ENCODE measurements around the gene ZNRF3.

ZNRF3 gene

GRCh38 chr22:29041408-29041807 is 158.0 kb downstream of the ZNRF3 start:
- Histone ChIP-seq H3K9ac (ENCODE audit: low read depth in 1 of 2, low read length in 2 of 2) (no peak overlapping the region), H3K27ac (ENCODE audit: low read depth, low read length) (no peak overlapping the region), H3K4me3 (ENCODE audit: low read depth in 1 of 2, low read length in 2 of 2) (no peak overlapping the region), H3K4me1 (ENCODE audit: control insufficient read depth in 1 of 2, insufficient read depth in 2 of 2, low read length in 2 of 2) (peaks cover 12 to 16% of the 10 kb centered on the region in 2 donors), H3K27me3 (ENCODE audit: control insufficient read depth in 1 of 2, insufficient read depth in 2 of 2, low read length in 2 of 2) (no peaks in the 10 kb centered on the region), H3K36me3 (ENCODE audit: control insufficient read depth in 1 of 2, insufficient read depth in 2 of 2, low read length in 2 of 2) (peaks cover 5 to 14% of the 10 kb centered on the region in 2 donors), H3K9me3 (ENCODE audit: control insufficient read depth in 1 of 2, low read length in 2 of 2) (no peaks in the 10 kb centered on the region)

DNA sequence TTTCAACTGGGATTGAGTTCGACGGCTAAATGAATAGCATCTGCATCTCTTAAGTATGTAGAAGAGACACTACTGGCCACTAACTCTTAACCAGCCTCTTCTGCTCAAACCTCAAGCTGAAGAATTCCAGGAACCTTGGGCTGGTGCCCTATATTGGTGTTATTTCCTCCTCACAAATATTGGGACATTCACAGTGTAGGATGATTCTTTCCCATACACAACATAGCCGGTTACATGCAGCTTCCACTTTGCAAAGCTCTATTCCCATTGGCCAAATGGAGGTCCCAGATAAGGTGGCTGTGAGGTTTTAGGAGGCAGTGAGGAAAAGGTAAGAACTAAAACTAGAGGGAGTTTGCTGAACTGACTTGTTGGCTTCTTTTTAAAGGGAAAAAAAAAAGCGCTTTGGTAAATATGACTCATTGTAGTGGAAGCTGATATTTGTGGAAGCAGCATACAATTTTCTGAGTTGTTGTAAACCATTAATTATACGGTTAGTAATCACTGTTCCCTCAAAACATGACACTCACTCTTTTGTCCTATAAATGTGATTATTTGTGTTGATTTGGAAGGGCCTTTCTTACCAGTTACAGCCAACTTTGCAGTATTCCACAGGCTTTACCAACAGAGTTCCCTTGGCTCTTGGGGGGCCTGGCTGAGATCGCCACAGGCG is 160.7 kb downstream of the ZNRF3 start:
- peaks cover 7 to 8% of the 10 kb centered on the region in 2 donors for H3K4me1 ChIP-seq (ENCODE audit: control insufficient read depth in 1 of 2, insufficient read depth in 2 of 2, low read length in 2 of 2)
- H3K27ac ChIP-seq (ENCODE audit: low read depth, low read length) = peak overlapping the region; percentile 62
- H3K9me3 ChIP-seq (ENCODE audit: control insufficient read depth in 1 of 2, low read length in 2 of 2) = no peaks in the 10 kb centered on the region
- peaks cover 8 to 40% of the 10 kb centered on the region in 2 donors for H3K36me3 ChIP-seq (ENCODE audit: control insufficient read depth in 1 of 2, insufficient read depth in 2 of 2, low read length in 2 of 2)
- no peak overlapping the region for H3K4me3 ChIP-seq (ENCODE audit: low read depth in 1 of 2, low read length in 2 of 2)
- H3K27me3 ChIP-seq (ENCODE audit: control insufficient read depth in 1 of 2, insufficient read depth in 2 of 2, low read length in 2 of 2) = no peaks in the 10 kb centered on the region
- H3K9ac ChIP-seq (ENCODE audit: low read depth in 1 of 2, low read length in 2 of 2) = no peak overlapping the region

GRCh38 chr22:29044657-29045176 is 161.3 kb downstream of the ZNRF3 start:
- Histone ChIP-seq H3K27ac (ENCODE audit: low read depth, low read length) (peak overlapping the region; percentile 62), H3K4me3 (ENCODE audit: low read depth in 1 of 2, low read length in 2 of 2) (no peak overlapping the region), H3K36me3 (ENCODE audit: control insufficient read depth in 1 of 2, insufficient read depth in 2 of 2, low read length in 2 of 2) (peaks cover 8 to 47% of the 10 kb centered on the region in 2 donors), H3K27me3 (ENCODE audit: control insufficient read depth in 1 of 2, insufficient read depth in 2 of 2, low read length in 2 of 2) (no peaks in the 10 kb centered on the region), H3K4me1 (ENCODE audit: control insufficient read depth in 1 of 2, insufficient read depth in 2 of 2, low read length in 2 of 2) (peaks cover 5 to 8% of the 10 kb centered on the region in 2 donors), H3K9ac (ENCODE audit: low read depth in 1 of 2, low read length in 2 of 2) (no peak overlapping the region), H3K9me3 (ENCODE audit: control insufficient read depth in 1 of 2, low read length in 2 of 2) (no peaks in the 10 kb centered on the region)

- H3K4me1 ChIP-seq (ENCODE audit: control insufficient read depth in 1 of 2, insufficient read depth in 2 of 2, low read length in 2 of 2) = peaks cover 0 to 3% of the 10 kb centered on the region in 2 donors
- H3K27ac ChIP-seq (ENCODE audit: low read depth, low read length) = no peak overlapping the region
- no peak overlapping the region for H3K9ac ChIP-seq (ENCODE audit: low read depth in 1 of 2, low read length in 2 of 2)
- peaks cover 13 to 54% of the 10 kb centered on the region in 2 donors for H3K36me3 ChIP-seq (ENCODE audit: control insufficient read depth in 1 of 2, insufficient read depth in 2 of 2, low read length in 2 of 2)
- H3K4me3 ChIP-seq (ENCODE audit: low read depth in 1 of 2, low read length in 2 of 2) = no peak overlapping the region
- no peaks in the 10 kb centered on the region for H3K9me3 ChIP-seq (ENCODE audit: control insufficient read depth in 1 of 2, low read length in 2 of 2)
- no peaks in the 10 kb centered on the region for H3K27me3 ChIP-seq (ENCODE audit: control insufficient read depth in 1 of 2, insufficient read depth in 2 of 2, low read length in 2 of 2)
These were observed 165.7 kb downstream of the ZNRF3 start for GRCh38 chr22:29048822-29049654.

- no peak overlapping the region for H3K4me3 ChIP-seq (ENCODE audit: low read depth in 1 of 2, low read length in 2 of 2)
- no peak overlapping the region for H3K9ac ChIP-seq (ENCODE audit: low read depth in 1 of 2, low read length in 2 of 2)
- no peaks in the 10 kb centered on the region for H3K9me3 ChIP-seq (ENCODE audit: control insufficient read depth in 1 of 2, low read length in 2 of 2)
- no peaks in the 10 kb centered on the region for H3K27me3 ChIP-seq (ENCODE audit: control insufficient read depth in 1 of 2, insufficient read depth in 2 of 2, low read length in 2 of 2)
- no peak overlapping the region for H3K27ac ChIP-seq (ENCODE audit: low read depth, low read length)
- H3K36me3 ChIP-seq (ENCODE audit: control insufficient read depth in 1 of 2, insufficient read depth in 2 of 2, low read length in 2 of 2) = peaks cover 13 to 50% of the 10 kb centered on the region in 2 donors
- H3K4me1 ChIP-seq (ENCODE audit: control insufficient read depth in 1 of 2, insufficient read depth in 2 of 2, low read length in 2 of 2) = no peaks in the 10 kb centered on the region
These were observed 166.4 kb downstream of the ZNRF3 start for GRCh38 chr22:29049655-29050263.

DNA sequence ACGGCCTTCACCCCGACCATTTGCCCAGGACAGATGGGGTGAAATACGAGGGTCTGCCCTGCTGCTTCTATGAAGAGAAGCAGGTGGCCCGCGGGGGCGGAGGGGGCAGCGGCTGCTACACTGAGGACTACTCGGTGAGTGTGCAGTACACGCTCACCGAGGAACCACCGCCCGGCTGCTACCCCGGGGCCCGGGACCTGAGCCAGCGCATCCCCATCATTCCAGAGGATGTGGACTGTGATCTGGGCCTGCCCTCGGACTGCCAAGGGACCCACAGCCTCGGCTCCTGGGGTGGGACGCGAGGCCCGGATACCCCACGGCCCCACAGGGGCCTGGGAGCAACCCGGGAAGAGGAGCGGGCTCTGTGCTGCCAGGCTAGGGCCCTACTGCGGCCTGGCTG is 167.1 kb downstream of the ZNRF3 start:
- Histone ChIP-seq H3K27ac (ENCODE audit: low read depth, low read length) (no peak overlapping the region), H3K27me3 (ENCODE audit: control insufficient read depth in 1 of 2, insufficient read depth in 2 of 2, low read length in 2 of 2) (no peaks in the 10 kb centered on the region), H3K9ac (ENCODE audit: low read depth in 1 of 2, low read length in 2 of 2) (no peak overlapping the region), H3K4me1 (ENCODE audit: control insufficient read depth in 1 of 2, insufficient read depth in 2 of 2, low read length in 2 of 2) (no peaks in the 10 kb centered on the region), H3K36me3 (ENCODE audit: control insufficient read depth in 1 of 2, insufficient read depth in 2 of 2, low read length in 2 of 2) (peaks cover 13 to 47% of the 10 kb centered on the region in 2 donors), H3K9me3 (ENCODE audit: control insufficient read depth in 1 of 2, low read length in 2 of 2) (no peaks in the 10 kb centered on the region), H3K4me3 (ENCODE audit: low read depth in 1 of 2, low read length in 2 of 2) (no peak overlapping the region)

GRCh38 chr22:29053048-29053702 is 169.8 kb downstream of the ZNRF3 start:
- Histone ChIP-seq H3K36me3 (ENCODE audit: control insufficient read depth in 1 of 2, insufficient read depth in 2 of 2, low read length in 2 of 2) (peaks cover 6 to 22% of the 10 kb centered on the region in 2 donors), H3K27me3 (ENCODE audit: control insufficient read depth in 1 of 2, insufficient read depth in 2 of 2, low read length in 2 of 2) (no peaks in the 10 kb centered on the region), H3K9ac (ENCODE audit: low read depth in 1 of 2, low read length in 2 of 2) (no peak overlapping the region), H3K27ac (ENCODE audit: low read depth, low read length) (no peak overlapping the region), H3K9me3 (ENCODE audit: control insufficient read depth in 1 of 2, low read length in 2 of 2) (no peaks in the 10 kb centered on the region), H3K4me3 (ENCODE audit: low read depth in 1 of 2, low read length in 2 of 2) (no peak overlapping the region), H3K4me1 (ENCODE audit: control insufficient read depth in 1 of 2, insufficient read depth in 2 of 2, low read length in 2 of 2) (no peaks in the 10 kb centered on the region)

DNA sequence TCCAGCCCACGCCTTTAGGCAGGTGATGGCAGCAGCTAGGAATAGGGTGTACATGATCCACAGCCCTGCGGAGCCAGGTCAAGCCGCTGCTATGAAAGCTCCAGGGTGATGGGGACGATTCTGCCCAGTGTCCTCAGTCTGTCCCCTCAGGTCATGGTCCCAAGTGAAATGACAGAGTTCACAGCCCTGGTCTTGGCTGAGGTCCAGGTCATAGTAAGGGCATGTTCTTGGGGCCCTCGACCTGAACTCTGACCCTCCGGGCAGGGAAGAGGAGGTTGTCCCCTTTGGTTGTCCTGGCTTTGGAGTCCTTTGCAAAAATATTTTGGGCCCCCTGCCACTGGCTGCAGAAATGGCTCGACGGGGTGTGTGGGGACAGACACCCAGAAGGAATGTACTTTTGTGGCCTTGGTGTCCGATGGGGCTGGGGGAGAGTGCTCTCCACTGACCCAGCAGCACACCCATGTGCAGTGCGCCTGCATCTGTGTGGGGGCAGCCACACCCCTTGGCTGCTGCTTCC is 170.9 kb downstream of the ZNRF3 start:
- Histone ChIP-seq H3K27ac (ENCODE audit: low read depth, low read length) (no peak overlapping the region), H3K9me3 (ENCODE audit: control insufficient read depth in 1 of 2, low read length in 2 of 2) (no peaks in the 10 kb centered on the region), H3K4me1 (ENCODE audit: control insufficient read depth in 1 of 2, insufficient read depth in 2 of 2, low read length in 2 of 2) (no peaks in the 10 kb centered on the region), H3K36me3 (ENCODE audit: control insufficient read depth in 1 of 2, insufficient read depth in 2 of 2, low read length in 2 of 2) (peaks cover 5 to 11% of the 10 kb centered on the region in 2 donors), H3K4me3 (ENCODE audit: low read depth in 1 of 2, low read length in 2 of 2) (no peak overlapping the region), H3K9ac (ENCODE audit: low read depth in 1 of 2, low read length in 2 of 2) (no peak overlapping the region), H3K27me3 (ENCODE audit: control insufficient read depth in 1 of 2, insufficient read depth in 2 of 2, low read length in 2 of 2) (no peaks in the 10 kb centered on the region)

GRCh38 chr22:29055192-29055830 is 171.9 kb downstream of the ZNRF3 start:
- Histone ChIP-seq H3K4me3 (ENCODE audit: low read depth in 1 of 2, low read length in 2 of 2) (no peak overlapping the region), H3K9ac (ENCODE audit: low read depth in 1 of 2, low read length in 2 of 2) (no peak overlapping the region), H3K27me3 (ENCODE audit: control insufficient read depth in 1 of 2, insufficient read depth in 2 of 2, low read length in 2 of 2) (no peaks in the 10 kb centered on the region), H3K36me3 (ENCODE audit: control insufficient read depth in 1 of 2, insufficient read depth in 2 of 2, low read length in 2 of 2) (peaks cover 5 to 7% of the 10 kb centered on the region in 2 donors), H3K9me3 (ENCODE audit: control insufficient read depth in 1 of 2, low read length in 2 of 2) (no peaks in the 10 kb centered on the region), H3K27ac (ENCODE audit: low read depth, low read length) (no peak overlapping the region), H3K4me1 (ENCODE audit: control insufficient read depth in 1 of 2, insufficient read depth in 2 of 2, low read length in 2 of 2) (no peaks in the 10 kb centered on the region)

Data from duodenal mucosa (tissue), 2 donors.